DMS153 (cell line): ENCODE results near the gene POU2F1.

ENCODE experiments used
- DNase-seq: peaks from one replicate; lab custom pipeline; 2025; lab: John Stamatoyannopoulos, UW

POU2F1 gene

GRCh38 chr1:167442142-167442848 lies 221.6 kb downstream of the POU2F1 start:
- DNase-seq: peak; percentile 70

DNA sequence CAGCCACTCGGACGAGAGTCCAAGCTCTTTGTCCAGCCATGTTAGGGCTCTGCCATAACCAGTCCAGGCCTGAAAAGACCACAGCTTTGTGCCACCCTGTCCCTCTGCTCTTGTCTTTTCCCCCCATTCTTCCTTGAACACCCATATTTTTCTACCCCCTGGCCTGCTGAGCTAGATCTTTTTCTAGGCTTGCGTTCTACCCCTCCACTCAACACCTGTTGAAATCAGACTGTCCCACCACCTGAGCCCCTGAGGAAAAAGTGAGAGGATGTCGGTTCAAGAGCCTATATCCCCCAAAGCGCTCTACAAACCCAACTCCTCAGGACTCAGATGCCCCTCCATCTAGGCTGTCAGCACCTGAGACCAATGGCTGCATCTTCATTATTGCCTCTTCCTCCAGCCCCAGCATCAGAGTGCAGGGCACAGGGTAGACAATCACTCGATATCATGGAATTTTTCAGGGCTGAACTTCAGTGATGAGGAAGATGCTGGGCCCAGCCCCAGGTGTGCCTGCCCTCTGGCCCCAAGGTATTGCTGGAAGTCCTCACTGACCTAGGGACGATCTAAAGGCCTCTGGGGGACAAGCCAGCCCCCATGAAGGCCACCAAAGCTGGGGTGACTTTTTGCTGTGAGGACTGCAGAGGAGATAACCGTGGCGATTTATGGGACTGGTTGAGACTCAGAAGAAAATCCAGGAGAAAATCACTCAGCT lies 222.3 kb downstream of the POU2F1 start:
- DNase-seq: no peak

DNA sequence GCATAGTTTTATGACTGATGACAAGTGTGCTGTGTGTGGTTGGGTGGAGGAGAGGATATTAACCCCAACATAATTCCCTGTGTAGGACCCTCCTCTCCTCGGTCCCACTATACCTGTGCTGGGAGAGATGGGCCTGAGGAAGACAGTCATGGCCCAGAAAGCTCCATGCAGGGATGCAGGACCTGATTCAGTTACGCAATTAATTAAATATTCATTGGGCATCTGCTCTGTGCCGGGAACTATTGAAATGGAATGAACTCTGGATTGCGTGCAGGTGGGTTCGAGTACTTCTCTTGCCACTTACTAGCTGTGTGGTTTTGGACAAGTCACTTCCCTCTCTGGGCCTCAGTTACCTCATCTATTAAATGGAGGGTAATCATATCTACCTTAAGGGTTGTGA lies 223.1 kb downstream of the POU2F1 start:
- no peak for DNase-seq

DNA sequence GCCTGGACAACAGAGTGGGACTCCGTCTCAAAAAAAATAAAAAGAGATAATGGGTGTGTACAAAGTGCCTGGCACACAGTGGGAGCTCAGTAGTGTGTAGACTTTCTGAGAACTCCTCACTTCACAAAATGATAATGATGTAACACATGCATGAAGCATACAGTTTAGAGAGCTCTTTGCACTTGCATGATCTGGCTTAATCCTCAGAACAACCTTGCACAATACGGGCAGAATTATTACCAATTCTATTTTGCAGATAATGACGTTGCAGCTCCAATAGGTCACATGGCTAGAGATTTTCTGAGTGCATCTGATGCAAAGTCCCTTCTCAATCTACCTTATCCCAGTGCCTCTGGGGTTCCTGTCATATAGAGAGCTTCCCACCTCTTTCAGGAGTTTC lies 226.3 kb downstream of the POU2F1 start:
- no peak for DNase-seq

GRCh38 chr1:167447521-167448136 lies 226.9 kb downstream of the POU2F1 start:
- DNase-seq: no peak

- no peak for DNase-seq
These were observed 230.2 kb downstream of the POU2F1 start for GRCh38 chr1:167450843-167451242.

DNA sequence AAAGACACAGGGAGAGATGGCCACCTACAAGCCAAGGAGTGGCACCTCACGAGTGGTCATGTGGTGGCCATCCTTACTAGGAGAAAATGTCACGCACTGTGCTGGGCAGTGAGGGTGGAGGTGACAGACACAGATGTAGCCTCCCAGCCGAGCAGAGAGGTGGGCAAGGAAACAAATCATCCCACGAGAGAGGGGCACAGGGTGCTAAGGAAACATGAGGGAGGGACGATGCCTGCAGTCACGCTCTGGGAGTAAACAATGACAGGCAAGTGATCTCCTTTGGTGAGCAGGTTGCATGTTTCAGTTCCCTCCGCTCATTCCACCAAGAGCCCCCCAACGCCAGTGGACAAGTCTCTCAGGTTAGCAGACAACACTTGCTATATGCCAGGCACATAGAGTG lies 231.8 kb downstream of the POU2F1 start:
- DNase-seq: no peak

DNA sequence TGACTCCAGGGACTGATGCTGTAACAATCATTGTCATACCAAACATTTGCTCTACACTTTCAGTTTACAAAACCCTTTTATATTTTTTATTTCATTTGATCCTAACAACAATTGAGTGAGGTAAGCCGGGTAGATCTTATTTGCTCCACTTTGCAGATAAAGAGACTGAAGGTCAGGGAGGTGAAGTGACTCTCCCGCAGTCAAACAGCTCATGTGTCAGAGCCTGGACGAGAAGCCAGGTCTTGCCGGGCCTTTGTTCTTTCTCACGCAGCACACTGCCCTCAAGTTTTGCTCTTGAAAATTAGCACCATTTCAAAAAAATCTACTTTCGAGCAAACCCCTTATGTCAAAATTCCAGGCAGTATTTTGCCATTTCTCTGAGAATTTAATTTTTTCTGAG lies 232.4 kb downstream of the POU2F1 start:
- DNase-seq: no peak

GRCh38 chr1:167454304-167454893 lies 233.7 kb downstream of the POU2F1 start:
- no peak for DNase-seq

- DNase-seq: peak; percentile 22
These were observed 234.5 kb downstream of the POU2F1 start for GRCh38 chr1:167454894-167455785.

GRCh38 chr1:167455786-167456446 lies 235.2 kb downstream of the POU2F1 start:
- DNase-seq: no peak

DNA sequence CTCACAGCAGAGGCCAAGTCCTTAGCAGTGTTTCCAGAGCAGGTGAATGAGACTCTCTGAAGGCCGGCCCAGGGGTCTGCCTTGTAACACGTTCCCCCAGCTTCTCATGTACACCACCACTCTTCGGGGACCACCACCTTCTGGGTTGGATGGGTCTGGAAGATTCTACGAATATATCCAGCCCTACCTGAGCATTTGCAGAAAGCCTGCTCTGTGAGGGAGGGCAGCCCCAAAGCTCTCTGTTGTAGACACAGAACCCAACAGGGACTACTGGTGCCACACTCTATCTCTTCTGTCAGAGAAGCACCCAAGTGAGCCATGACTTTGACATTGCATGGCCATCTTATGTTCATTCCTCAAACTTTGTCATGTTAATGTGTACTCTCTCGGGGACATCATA lies 235.8 kb downstream of the POU2F1 start:
- DNase-seq: no peak

DNA sequence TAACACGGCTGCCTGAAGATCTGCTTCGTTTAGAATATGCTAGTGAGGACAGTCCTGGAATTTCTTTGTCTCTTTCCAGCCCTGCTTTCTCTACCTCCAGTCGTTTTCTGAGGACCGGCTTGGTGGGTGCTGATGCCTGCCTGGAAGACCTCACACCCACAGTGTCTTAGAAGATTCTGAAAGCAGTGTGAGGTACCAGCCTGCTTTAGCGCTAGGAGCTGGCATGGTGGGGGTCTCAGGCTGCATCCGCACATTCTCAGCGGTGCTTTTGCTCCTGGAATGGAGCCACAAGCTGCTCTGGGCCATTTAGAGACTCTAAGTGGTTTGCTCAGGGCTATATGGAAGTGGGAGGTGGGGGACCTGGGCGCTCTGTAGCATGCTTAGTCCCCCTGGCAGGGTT lies 236.2 kb downstream of the POU2F1 start:
- DNase-seq: no peak

GRCh38 chr1:167457936-167458584 lies 237.4 kb downstream of the POU2F1 start:
- DNase-seq: no peak

DNA sequence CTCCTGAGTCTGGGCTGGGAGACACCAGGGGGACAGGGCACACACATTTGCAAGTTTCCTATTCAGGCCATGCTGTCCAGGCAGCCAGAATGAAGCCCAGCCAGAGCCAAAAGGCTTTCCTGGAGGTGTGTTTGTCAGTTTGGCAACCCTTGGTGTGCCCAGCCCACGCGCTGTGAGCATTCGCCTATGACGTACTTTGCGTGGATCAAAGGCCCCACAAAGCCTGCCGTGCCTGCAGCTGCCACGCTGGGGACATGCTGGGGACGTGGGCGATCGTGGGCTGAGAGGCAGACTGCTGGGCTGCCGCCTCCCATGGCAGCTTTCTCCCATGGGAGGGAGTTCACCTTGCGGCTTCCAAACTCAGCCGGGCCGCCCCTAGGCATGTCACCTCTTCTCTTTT lies 240.2 kb downstream of the POU2F1 start:
- no peak for DNase-seq

- no peak for DNase-seq
These were observed 241.7 kb downstream of the POU2F1 start for GRCh38 chr1:167462341-167462740.

GRCh38 chr1:167463080-167463479 lies 242.4 kb downstream of the POU2F1 start:
- DNase-seq: no peak

DNA sequence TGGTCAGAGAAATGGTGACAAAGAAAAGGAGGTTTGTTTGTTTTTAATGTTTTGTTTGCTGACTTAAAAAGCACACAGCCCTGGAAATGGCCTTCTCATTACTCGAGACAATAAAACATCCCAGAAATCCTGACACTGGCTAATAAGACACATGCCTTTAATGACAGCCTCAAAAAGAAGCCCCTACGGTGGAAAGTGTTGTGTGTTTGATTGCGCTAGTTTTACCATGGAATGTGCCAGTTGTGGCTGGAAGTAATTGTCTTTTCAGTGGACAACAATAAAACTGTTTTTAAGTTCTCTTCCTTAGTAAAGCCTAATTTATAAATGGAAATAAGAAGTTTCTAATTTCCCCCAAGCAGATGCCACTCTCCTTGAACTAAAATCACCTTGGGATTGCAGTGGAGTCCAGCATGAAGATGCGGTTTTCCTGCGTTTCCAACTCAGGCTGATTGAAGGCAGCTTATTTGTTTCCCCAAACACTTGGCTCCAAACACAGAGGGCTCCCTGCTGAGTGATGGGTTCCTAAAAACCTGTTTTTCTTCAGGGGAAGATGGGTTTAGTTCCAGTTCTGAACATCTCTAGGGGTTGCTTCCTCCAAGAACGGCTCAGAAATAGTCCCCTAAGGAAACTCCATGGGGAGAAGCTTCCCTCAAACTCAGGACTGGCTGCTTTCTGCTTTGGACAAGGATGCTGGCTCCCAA lies 243.3 kb downstream of the POU2F1 start:
- no peak for DNase-seq

DNA sequence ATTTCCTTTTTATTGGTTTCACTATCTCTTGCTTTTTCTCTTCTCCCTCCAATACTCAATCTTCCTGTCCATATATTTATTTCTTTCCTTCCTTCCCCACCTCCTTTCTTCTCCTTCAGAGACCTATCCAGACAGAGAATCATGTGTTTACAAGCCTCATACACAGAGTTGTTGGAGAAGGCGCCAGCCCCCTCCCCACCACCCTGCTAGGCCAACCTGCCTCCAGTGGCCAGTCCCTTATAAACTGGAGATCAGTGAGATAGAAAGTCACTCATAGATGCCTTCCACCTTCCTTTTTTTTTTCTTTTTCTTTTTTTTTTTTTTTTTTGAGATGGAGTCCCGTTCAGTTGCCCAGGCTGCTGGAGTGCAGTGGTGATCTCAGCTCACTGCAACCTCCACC lies 244.3 kb downstream of the POU2F1 start:
- no peak for DNase-seq

- DNase-seq: no peak
These were observed 245.1 kb downstream of the POU2F1 start for GRCh38 chr1:167465743-167466142.
